K562 (cell line): ENCODE data around the gene INTS2. TPM values are rescaled to one million over a fixed set of nuclear protein-coding genes. Genes with fewer than 3 reads are reported as not detected.

Experiments used
- DDX20 ChIP-seq: fragments of 450-650 bp; IDR thresholded peaks from 2 replicates; pipeline ENCODE4 v1.6.1; 2016; ENCODE audit warnings: missing genetic modification characterization, low read depth, mild to moderate bottlenecking, missing compliant biosample characterization, moderate library complexity
- SMC3 ChIP-seq: conservative IDR thresholded peaks from 2 replicates; pipeline ENCODE4 v1.6.1; 2011; ENCODE audit warnings: low read depth, low read length, improper control_type of control experiment; ENCODE audit not compliant: insufficient read depth
- polyA plus RNA-seq, 8 experiments: library from polyadenylated mRNA; depleted of rRNA in 4 of 8; stranded (reverse) in 5 of 8; unstranded in 3 of 8; fragments of >200 nt; fragmentation: Nextera tagmentation in 2 of 8; fragmentation: Illumina TruSeq in 1 of 8; extraction: Ambion mirVana in 2 of 8; extraction: Trizol in 1 of 8; gene quantifications; 2 replicates each; pipeline versions ENCODE4 v1.2.1 to v1.2.3, GENCODE V29; 2011 to 2014; ENCODE audit warnings: inconsistent platforms in 1 of 8, missing spikeins in 1 of 8
- total RNA-seq, 7 experiments: library from RNA; depleted of rRNA in 6 of 7; stranded (reverse); fragments of >200 nt in 6 of 7; fragmentation: Illumina TruSeq in 2 of 7; extraction: Trizol in 2 of 7; gene quantifications; 2 replicates each; pipeline versions ENCODE4 v1.2.1 to v1.2.3, GENCODE V29; 2011 to 2021; ENCODE audit warnings: low replicate concordance in 1 of 7
- TF ChIP-seq, protein P1 (sequence below), 3 experiments: fragments of 200-800 bp in 1 of 3; fragments of 250-450 bp in 1 of 3; fragments of 450-650 bp in 1 of 3; sonication (Bioruptor Pico) in 1 of 3; sonication (Bioruptor generic) in 1 of 3; formaldehyde crosslinking in 1 of 3; IDR thresholded peaks; 2 replicates each; pipeline versions ENCODE4 v1.6.1 to v1.8.0; 2016 to 2022; ENCODE audit warnings: mild to moderate bottlenecking in 2 of 3, missing genetic modification characterization in 2 of 3, missing compliant biosample characterization in 1 of 3, moderate library complexity in 1 of 3
- TF ChIP-seq, protein P2 (sequence below), 2 experiments: IDR thresholded peaks; 2 replicates each; pipeline ENCODE4 v1.6.1; 2011; ENCODE audit warnings: borderline replicate concordance in 1 of 2, control low read depth in 1 of 2, low read depth in 1 of 2, low read length in 1 of 2, mild to moderate bottlenecking in 1 of 2, mixed read lengths in 1 of 2, moderate library complexity in 1 of 2; ENCODE audit not compliant: insufficient read depth in 1 of 2, insufficient read length in 1 of 2, poor library complexity in 1 of 2, severe bottlenecking in 1 of 2; ENCODE audit errors: extremely low read depth in 1 of 2
- TF ChIP-seq, protein P3 (sequence below), 2 experiments: fragments of 450-650 bp; formaldehyde crosslinking in 1 of 2; IDR thresholded peaks; 2 replicates each; pipeline versions ENCODE4 v1.4.0 to v1.6.1; 2014 to 2020; ENCODE audit warnings: mild to moderate bottlenecking in 2 of 2, borderline replicate concordance in 1 of 2, low read depth in 1 of 2
- TF ChIP-seq, protein P4 (sequence below): sonication (generic); formaldehyde crosslinking; IDR thresholded peaks from 2 replicates; pipeline ENCODE4 v1.8.0; 2022; ENCODE audit warnings: missing genetic modification reagents, mild to moderate bottlenecking, borderline replicate concordance

The INTS2 gene
- total and polyA plus RNA-seq, 9 of the 15 experiments (the other 6 are each of a cell fraction or from before 2014, with no cell fraction given): 4.8 to 24.7 (median 12.8) TPM

DNA sequence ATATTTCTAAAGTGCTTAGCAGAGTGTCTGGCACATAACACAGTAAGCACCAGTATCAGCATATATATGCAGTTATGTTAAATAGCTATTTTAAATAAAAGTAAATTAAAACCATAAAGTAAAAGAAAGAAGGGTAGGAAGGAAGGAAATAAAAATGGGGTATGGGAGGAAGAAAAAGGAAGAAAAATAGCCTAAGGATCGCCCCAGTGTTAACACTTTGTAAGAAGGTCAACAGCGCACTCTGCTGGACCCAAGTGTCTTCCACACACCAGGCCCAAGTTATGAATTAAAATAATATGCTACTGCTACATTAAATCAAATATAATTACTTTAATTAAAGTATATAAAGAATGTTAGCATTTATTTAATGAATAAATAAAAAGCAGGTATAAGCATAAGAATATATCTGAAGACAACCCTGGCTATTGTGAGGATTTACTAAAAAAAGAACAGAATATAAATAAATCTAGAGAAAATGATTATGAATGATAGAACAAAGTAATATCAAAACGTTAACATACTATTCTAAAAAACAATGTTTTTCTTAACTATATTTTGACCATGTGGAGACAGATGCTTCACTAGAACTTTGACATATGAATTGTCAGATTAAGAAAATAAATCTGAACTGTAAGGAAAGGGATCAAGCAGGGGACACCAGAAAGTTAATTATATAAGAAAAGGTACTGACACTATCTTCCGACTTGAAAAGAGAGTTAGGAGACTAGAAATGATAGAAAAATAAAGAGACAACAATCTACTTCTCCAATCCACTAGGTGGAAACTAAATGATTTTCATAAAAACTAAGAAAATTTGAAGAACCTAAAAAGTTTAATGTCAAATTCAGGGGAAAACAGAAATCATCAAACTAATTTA, 90.4 kb downstream of the INTS2 start (continued):
- TF ChIP-seq, protein P1, sequence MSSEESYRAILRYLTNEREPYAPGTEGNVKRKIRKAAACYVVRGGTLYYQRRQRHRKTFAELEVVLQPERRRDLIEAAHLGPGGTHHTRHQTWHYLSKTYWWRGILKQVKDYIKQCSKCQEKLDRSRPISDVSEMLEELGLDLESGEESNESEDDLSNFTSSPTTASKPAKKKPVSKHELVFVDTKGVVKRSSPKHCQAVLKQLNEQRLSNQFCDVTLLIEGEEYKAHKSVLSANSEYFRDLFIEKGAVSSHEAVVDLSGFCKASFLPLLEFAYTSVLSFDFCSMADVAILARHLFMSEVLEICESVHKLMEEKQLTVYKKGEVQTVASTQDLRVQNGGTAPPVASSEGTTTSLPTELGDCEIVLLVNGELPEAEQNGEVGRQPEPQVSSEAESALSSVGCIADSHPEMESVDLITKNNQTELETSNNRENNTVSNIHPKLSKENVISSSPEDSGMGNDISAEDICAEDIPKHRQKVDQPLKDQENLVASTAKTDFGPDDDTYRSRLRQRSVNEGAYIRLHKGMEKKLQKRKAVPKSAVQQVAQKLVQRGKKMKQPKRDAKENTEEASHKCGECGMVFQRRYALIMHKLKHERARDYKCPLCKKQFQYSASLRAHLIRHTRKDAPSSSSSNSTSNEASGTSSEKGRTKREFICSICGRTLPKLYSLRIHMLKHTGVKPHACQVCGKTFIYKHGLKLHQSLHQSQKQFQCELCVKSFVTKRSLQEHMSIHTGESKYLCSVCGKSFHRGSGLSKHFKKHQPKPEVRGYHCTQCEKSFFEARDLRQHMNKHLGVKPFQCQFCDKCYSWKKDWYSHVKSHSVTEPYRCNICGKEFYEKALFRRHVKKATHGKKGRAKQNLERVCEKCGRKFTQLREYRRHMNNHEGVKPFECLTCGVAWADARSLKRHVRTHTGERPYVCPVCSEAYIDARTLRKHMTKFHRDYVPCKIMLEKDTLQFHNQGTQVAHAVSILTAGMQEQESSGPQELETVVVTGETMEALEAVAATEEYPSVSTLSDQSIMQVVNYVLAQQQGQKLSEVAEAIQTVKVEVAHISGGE (CRISPR knock-in tag; IDR thresholded peaks at IDR 0.05): peak in 1 of 3 experiments; percentile 83; a peak in 2 of 6 replicates
- TF ChIP-seq, protein P2, sequence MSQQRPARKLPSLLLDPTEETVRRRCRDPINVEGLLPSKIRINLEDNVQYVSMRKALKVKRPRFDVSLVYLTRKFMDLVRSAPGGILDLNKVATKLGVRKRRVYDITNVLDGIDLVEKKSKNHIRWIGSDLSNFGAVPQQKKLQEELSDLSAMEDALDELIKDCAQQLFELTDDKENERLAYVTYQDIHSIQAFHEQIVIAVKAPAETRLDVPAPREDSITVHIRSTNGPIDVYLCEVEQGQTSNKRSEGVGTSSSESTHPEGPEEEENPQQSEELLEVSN (IDR thresholded peaks at IDR 0.05; ENCODE audit: borderline replicate concordance in 1 of 2, extremely low read depth in 1 of 2, insufficient read depth in 1 of 2, insufficient read length in 1 of 2, low read depth in 1 of 2, low read length in 1 of 2, poor library complexity in 1 of 2, severe bottlenecking in 1 of 2): no peak
- TF ChIP-seq SMC3 (peak; percentile 67; the same call in 1 of the 2 replicates), DDX20 (no peak)
- TF ChIP-seq, protein P3, sequence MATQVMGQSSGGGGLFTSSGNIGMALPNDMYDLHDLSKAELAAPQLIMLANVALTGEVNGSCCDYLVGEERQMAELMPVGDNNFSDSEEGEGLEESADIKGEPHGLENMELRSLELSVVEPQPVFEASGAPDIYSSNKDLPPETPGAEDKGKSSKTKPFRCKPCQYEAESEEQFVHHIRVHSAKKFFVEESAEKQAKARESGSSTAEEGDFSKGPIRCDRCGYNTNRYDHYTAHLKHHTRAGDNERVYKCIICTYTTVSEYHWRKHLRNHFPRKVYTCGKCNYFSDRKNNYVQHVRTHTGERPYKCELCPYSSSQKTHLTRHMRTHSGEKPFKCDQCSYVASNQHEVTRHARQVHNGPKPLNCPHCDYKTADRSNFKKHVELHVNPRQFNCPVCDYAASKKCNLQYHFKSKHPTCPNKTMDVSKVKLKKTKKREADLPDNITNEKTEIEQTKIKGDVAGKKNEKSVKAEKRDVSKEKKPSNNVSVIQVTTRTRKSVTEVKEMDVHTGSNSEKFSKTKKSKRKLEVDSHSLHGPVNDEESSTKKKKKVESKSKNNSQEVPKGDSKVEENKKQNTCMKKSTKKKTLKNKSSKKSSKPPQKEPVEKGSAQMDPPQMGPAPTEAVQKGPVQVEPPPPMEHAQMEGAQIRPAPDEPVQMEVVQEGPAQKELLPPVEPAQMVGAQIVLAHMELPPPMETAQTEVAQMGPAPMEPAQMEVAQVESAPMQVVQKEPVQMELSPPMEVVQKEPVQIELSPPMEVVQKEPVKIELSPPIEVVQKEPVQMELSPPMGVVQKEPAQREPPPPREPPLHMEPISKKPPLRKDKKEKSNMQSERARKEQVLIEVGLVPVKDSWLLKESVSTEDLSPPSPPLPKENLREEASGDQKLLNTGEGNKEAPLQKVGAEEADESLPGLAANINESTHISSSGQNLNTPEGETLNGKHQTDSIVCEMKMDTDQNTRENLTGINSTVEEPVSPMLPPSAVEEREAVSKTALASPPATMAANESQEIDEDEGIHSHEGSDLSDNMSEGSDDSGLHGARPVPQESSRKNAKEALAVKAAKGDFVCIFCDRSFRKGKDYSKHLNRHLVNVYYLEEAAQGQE (IDR thresholded peaks at IDR 0.05; ENCODE audit: borderline replicate concordance): peak; percentile 44; the same call in 1 of the 2 replicates
- TF ChIP-seq, protein P3 (CRISPR knock-in tag; IDR thresholded peaks at IDR 0.05; ENCODE audit: low read depth): no peak
- TF ChIP-seq, protein P4, sequence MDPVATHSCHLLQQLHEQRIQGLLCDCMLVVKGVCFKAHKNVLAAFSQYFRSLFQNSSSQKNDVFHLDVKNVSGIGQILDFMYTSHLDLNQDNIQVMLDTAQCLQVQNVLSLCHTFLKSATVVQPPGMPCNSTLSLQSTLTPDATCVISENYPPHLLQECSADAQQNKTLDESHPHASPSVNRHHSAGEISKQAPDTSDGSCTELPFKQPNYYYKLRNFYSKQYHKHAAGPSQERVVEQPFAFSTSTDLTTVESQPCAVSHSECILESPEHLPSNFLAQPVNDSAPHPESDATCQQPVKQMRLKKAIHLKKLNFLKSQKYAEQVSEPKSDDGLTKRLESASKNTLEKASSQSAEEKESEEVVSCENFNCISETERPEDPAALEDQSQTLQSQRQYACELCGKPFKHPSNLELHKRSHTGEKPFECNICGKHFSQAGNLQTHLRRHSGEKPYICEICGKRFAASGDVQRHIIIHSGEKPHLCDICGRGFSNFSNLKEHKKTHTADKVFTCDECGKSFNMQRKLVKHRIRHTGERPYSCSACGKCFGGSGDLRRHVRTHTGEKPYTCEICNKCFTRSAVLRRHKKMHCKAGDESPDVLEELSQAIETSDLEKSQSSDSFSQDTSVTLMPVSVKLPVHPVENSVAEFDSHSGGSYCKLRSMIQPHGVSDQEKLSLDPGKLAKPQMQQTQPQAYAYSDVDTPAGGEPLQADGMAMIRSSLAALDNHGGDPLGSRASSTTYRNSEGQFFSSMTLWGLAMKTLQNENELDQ (CRISPR knock-in tag): no peak
